HEK293T (cell line): Measurements from ENCODE around the gene RFLNA.

Experiments
- CTCF ChIA-PET: fragments of 350-600 bp; formaldehyde crosslinking; extraction: SDS; loops from one replicate; lab custom pipeline; 2021; ENCODE audit warnings: antibody characterized with exemption, inconsistent platforms; lab: Yijun Ruan, JAX
- POLR2A ChIA-PET: fragments of 350-600 bp; formaldehyde crosslinking; extraction: SDS; loops from one replicate; lab custom pipeline; 2020; ENCODE audit warnings: antibody characterized with exemption, inconsistent platforms; lab: Yijun Ruan, JAX
- DNase-seq: peaks from one replicate; pipeline ENCODE4 v3.0.0; 2012; ENCODE audit warnings: mixed read lengths; ENCODE audit errors: extremely low spot score
- ARNT ChIP-seq: fragments of 450-650 bp; IDR thresholded peaks from 2 replicates; pipeline ENCODE4 v1.6.1; 2017; ENCODE audit warnings: mild to moderate bottlenecking
- BHLHE40 ChIP-seq: fragments of 450-650 bp; IDR thresholded peaks from 2 replicates; pipeline ENCODE4 v1.6.1; 2016; ENCODE audit warnings: mild to moderate bottlenecking, moderate library complexity, borderline replicate concordance
- CTBP1 ChIP-seq: fragments of 450-650 bp; IDR thresholded peaks from 2 replicates; pipeline ENCODE4 v1.6.1; 2016; ENCODE audit warnings: borderline replicate concordance
- ELF4 ChIP-seq: fragments of 450-650 bp; IDR thresholded peaks from 2 replicates; pipeline ENCODE4 v1.6.1; 2017; ENCODE audit warnings: antibody characterized with exemption
- FOXA1 ChIP-seq: fragments of 450-650 bp; IDR thresholded peaks from 2 replicates; pipeline ENCODE4 v1.6.1; 2016; ENCODE audit warnings: mild to moderate bottlenecking
- FOXK2 ChIP-seq: fragments of 450-650 bp; IDR thresholded peaks from 2 replicates; pipeline ENCODE4 v1.6.1; 2016; ENCODE audit warnings: mild to moderate bottlenecking
- FOXM1 ChIP-seq: fragments of 450-650 bp; IDR thresholded peaks from 2 replicates; pipeline ENCODE4 v1.6.1; 2017; ENCODE audit warnings: mild to moderate bottlenecking, borderline replicate concordance
- HDGF ChIP-seq: fragments of 450-650 bp; IDR thresholded peaks from 2 replicates; pipeline ENCODE4 v1.6.1; 2017; ENCODE audit warnings: antibody characterized with exemption, borderline replicate concordance
- L3MBTL2 ChIP-seq: fragments of 450-650 bp; conservative IDR thresholded peaks from 2 replicates; pipeline ENCODE4 v1.6.1; 2016; ENCODE audit warnings: mild to moderate bottlenecking
- LEF1 ChIP-seq: fragments of 450-650 bp; IDR thresholded peaks from 2 replicates; pipeline ENCODE4 v1.6.1; 2017; ENCODE audit warnings: mild to moderate bottlenecking, borderline replicate concordance
- NFRKB ChIP-seq: fragments of 450-650 bp; IDR thresholded peaks from 2 replicates; pipeline ENCODE4 v1.6.1; 2016; ENCODE audit warnings: mild to moderate bottlenecking, moderate library complexity
- SP1 ChIP-seq: fragments of 450-650 bp; IDR thresholded peaks from 2 replicates; pipeline ENCODE4 v1.6.1; 2017
- SUZ12 ChIP-seq: fragments of 450-650 bp; IDR thresholded peaks from 2 replicates; pipeline ENCODE4 v1.6.1; 2016; ENCODE audit warnings: mild to moderate bottlenecking
- TARDBP ChIP-seq: fragments of 450-650 bp; IDR thresholded peaks from 2 replicates; pipeline ENCODE4 v1.6.1; 2016
- ZNF384 ChIP-seq: fragments of 450-650 bp; IDR thresholded peaks from 2 replicates; pipeline ENCODE4 v1.6.1; 2016
- TF ChIP-seq, protein P1 (sequence below): fragments of 450-650 bp; IDR thresholded peaks from 2 replicates; pipeline ENCODE4 v1.6.1; 2016

The RFLNA gene

DNA sequence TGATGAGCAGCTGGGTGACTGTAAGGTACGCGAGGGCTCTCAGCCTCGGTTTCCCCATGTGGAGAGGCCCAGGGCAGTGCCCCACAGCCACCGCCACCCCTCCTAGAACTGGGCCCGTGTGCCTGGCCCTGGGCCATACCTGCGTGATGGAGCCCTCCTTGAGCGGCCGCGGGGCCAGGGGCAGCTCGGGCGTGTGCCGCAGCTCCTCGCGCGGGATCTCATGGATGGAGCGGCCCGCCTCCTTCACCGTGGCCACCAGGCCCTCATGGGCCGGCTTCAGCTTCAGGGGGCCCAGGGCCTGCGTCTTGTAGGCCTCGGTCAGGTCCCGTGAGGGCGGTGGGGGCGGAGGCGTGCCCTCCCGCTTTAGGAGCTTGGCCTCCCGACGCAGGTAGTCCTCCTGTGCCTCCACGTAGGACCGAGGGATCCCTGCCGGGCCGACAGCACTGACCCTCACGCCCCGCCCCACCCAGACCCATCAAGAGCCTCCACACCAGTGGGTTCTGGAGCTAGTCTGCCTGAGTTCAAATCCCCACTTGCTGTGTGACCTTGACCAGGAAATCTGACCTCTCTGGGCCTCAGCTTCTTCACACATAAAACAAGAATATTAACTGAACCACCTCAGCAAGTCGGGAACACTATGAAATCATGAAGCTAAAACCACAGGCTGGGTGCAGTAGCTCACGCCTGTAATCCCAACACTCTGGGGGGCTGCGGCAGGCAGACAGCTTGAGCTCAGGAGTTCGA is 51.7 kb downstream of the RFLNA start:
- CTCF ChIA-PET: interaction anchor here (0.6 to 0.9 kb wide), 3 partner anchors 95 to 420 kb away, joined by 3 to 9 read pairs (median 4); no protein-coding TSS in a partner anchor
- TF ChIP-seq FOXM1 (no peak), FOXK2 (no peak)
- POLR2A ChIA-PET: no interaction called here
- no peak for DNase-seq

GRCh38 chr12:124347335-124347734 is 52.4 kb downstream of the RFLNA start:
- CTCF ChIA-PET: interaction anchor here (0.6 kb wide), 1 partner anchor 419 kb away, joined by 3 read pairs; no protein-coding TSS in a partner anchor
- no peak for TF ChIP-seq LEF1
- no peak for TF ChIP-seq FOXM1
- TF ChIP-seq CTBP1: no peak
- TF ChIP-seq BHLHE40: no peak
- TF ChIP-seq L3MBTL2: no peak
- no peak for TF ChIP-seq ELF4
- TF ChIP-seq FOXK2: no peak
- TF ChIP-seq ZNF384: no peak
- TF ChIP-seq SP1: no peak
- DNase-seq: no peak
- POLR2A ChIA-PET: no interaction called here

DNA sequence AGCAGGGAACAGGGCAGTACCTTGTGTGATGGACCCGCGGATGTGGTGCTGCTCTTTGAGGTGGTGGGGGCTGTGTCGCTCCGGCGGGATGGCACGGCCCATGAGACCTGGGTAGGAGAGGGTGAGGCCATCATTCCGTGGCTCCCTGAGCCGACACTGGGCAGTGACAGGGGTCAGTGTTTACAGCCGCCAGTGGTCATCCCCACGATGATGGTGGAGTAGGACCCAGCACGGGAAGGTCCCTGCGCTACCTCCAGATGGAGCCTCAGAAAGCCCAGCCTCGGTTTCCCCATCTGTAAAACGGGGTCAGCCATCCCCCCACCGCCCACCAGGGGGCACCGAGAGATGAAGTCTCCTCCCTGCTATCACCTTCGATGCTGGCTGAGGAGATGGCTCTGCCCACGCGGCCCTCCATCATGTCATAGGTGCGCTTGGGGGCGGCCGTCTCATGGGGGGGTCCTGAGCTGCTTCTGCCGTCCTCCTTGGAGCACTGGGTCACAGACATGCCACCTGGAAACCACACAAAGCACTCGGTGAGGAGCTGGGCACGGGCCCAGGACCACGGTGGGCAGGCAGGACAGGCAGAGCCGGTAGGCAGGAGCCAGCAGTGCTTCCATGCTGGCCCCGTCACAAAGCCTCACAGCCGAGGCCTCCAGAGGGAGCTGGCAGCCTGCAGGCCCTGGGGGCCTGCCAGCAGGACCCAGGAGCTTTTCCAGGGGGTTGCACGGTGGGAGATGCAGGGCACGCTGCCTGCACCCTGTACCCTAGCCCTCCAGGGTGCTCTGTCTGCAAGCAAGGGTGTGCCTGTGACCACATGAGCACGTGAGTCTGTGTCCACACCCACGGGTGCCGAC is 53.1 kb downstream of the RFLNA start:
- ChIA-PET POLR2A (no interaction called here), CTCF (no interaction called here)
- no peak for TF ChIP-seq HDGF
- TF ChIP-seq, protein P1, sequence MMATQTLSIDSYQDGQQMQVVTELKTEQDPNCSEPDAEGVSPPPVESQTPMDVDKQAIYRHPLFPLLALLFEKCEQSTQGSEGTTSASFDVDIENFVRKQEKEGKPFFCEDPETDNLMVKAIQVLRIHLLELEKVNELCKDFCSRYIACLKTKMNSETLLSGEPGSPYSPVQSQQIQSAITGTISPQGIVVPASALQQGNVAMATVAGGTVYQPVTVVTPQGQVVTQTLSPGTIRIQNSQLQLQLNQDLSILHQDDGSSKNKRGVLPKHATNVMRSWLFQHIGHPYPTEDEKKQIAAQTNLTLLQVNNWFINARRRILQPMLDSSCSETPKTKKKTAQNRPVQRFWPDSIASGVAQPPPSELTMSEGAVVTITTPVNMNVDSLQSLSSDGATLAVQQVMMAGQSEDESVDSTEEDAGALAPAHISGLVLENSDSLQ: no peak
- TF ChIP-seq LEF1: no peak
- TF ChIP-seq L3MBTL2: no peak
- TF ChIP-seq SUZ12: no peak
- peak; percentile 22 for DNase-seq

- POLR2A ChIA-PET: no interaction called here
- TF ChIP-seq FOXA1: no peak
- TF ChIP-seq ARNT: no peak
- TF ChIP-seq ZNF384: no peak
- no peak for TF ChIP-seq NFRKB
- TF ChIP-seq HDGF: no peak
- no peak for TF ChIP-seq FOXK2
- TF ChIP-seq, protein P1: no peak
- TF ChIP-seq BHLHE40: no peak
- no peak for TF ChIP-seq ELF4
- no peak for TF ChIP-seq CTBP1
- TF ChIP-seq TARDBP: no peak
- no peak for TF ChIP-seq SP1
- TF ChIP-seq SUZ12: no peak
- TF ChIP-seq FOXM1: no peak
- no peak for TF ChIP-seq LEF1
- TF ChIP-seq L3MBTL2: no peak
- DNase-seq: no peak
- CTCF ChIA-PET: no interaction called here
These were observed 53.9 kb downstream of the RFLNA start for GRCh38 chr12:124348659-124349380.

GRCh38 chr12:124350491-124350890 is 55.6 kb downstream of the RFLNA start:
- CTCF ChIA-PET: no interaction called here

DNA sequence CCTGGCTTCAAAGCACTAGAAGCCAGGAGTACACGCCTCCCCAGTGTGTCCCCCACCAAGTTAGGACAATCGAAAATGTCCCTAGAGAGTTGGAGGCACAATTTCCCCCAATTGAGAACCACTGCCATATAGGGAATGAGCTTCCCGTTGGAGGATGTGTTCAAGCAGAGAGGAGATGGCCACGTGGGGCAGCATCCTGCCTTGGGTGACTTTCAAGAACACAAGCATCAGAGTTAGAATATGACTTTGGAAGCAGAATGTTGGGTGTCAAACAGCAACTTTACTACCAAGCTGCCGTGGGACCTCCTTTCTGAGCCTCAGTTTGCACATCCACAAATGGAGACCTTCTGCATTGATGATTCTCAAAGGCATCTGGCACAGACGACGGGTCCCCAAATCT is 56.5 kb downstream of the RFLNA start:
- TF ChIP-seq ELF4 (no peak), SP1 (no peak), BHLHE40 (no peak), SUZ12 (no peak), FOXM1 (no peak), ARNT (no peak), ZNF384 (no peak), CTBP1 (no peak), NFRKB (no peak), FOXA1 (no peak), LEF1 (no peak), TARDBP (no peak), HDGF (no peak), FOXK2 (no peak), L3MBTL2 (no peak)
- TF ChIP-seq, protein P1: no peak
- POLR2A ChIA-PET: no interaction called here
- CTCF ChIA-PET: no interaction called here
- DNase-seq: no peak

More at GRCh38 chr12:124350491-124350890, 55.6 kb downstream of the RFLNA start:
- DNase-seq: no peak
- no peak for TF ChIP-seq CTBP1
- no peak for TF ChIP-seq NFRKB
- TF ChIP-seq LEF1: no peak
- no peak for TF ChIP-seq TARDBP
- no peak for TF ChIP-seq ZNF384
- no peak for TF ChIP-seq SUZ12
- TF ChIP-seq SP1: no peak
- no peak for TF ChIP-seq HDGF
- no peak for TF ChIP-seq FOXA1
- no peak for TF ChIP-seq ELF4
- no peak for TF ChIP-seq FOXM1
- no peak for TF ChIP-seq FOXK2
- no peak for TF ChIP-seq BHLHE40
- no peak for TF ChIP-seq ARNT
- TF ChIP-seq L3MBTL2: no peak
- POLR2A ChIA-PET: no interaction called here
